ENCODE results near the gene MDFIC2. TPM values are rescaled to one million over a fixed set of nuclear protein-coding genes. Genes with fewer than 3 reads are reported as not detected.

MDFIC2 gene
- polyA plus RNA-seq (2012; rRNA removed) = not detected in 2 replicates
- polyA plus RNA-seq (2012; cell fraction: cytosol; rRNA removed) = not detected in 2 replicates
- not detected in 2 replicates for polyA plus RNA-seq (2012; cell fraction: nucleus; rRNA removed)

- WGBS (ENCODE audit: low lambda C conversion rate) = 79% methylated on average over 6 of the region's 7 CpGs
- Histone ChIP-seq H4K20me1 (ENCODE audit: insufficient read depth) (no peaks in the 10 kb centered on the region), H3K4me3 (ENCODE audit: low read depth in 2 of 2, low read length in 1 of 2) (no peak within 1 kb of the TSS), H3K9me2 (no peaks in the 10 kb centered on the region), H3K27me3 (ENCODE audit: insufficient read depth) (no peaks in the 10 kb centered on the region), H3F3A (replicated peaks; ENCODE audit: insufficient read depth) (no peaks in the 10 kb centered on the region), H2AFZ (ENCODE audit: low read depth) (no peak within 1 kb of the TSS), H3K27ac (ENCODE audit: low read depth in 2 of 2, low read length in 1 of 2) (no peak within 1 kb of the TSS), H3K4me2 (no peak within 1 kb of the TSS), H3K36me3 (replicated peaks in 1 of 2; ENCODE audit: control insufficient read depth in 1 of 2, insufficient read depth in 2 of 2, low read length in 1 of 2) (no peaks in the 10 kb centered on the region), H3K9ac (no peak within 1 kb of the TSS), H3K4me1 (ENCODE audit: control insufficient read depth in 1 of 2, insufficient read depth in 2 of 2, low read depth in 1 of 2, low read length in 1 of 2) (peaks cover 0 to 3% of the 10 kb centered on the region in 2 experiments; a peak in 2 of 4 replicates), H3K79me2 (ENCODE audit: insufficient read depth) (no peaks in the 10 kb centered on the region), H3K9me3 (no peaks in the 10 kb centered on the region)
- ChIA-PET POLR2A (no interaction called here), CTCF (interaction anchor here (0.5 to 1.6 kb wide), 3 partner anchors 11 to 248 kb away, joined by 3 read pairs; no protein-coding TSS in a partner anchor)
- no peak for DNase-seq
- TF ChIP-seq GABPA (IDR thresholded peaks at IDR 0.05; ENCODE audit: low read depth) = no peak
- no peak for TF ChIP-seq MEF2A (IDR thresholded peaks at IDR 0.05; ENCODE audit: borderline replicate concordance, low read depth)
- no peak for TF ChIP-seq SIN3A (IDR thresholded peaks at IDR 0.05; ENCODE audit: borderline replicate concordance, low read depth, low read length)
- no peak for TF ChIP-seq SMC3 (IDR thresholded peaks at IDR 0.05; ENCODE audit: low read depth, low read length)
- TF ChIP-seq, protein P1, sequence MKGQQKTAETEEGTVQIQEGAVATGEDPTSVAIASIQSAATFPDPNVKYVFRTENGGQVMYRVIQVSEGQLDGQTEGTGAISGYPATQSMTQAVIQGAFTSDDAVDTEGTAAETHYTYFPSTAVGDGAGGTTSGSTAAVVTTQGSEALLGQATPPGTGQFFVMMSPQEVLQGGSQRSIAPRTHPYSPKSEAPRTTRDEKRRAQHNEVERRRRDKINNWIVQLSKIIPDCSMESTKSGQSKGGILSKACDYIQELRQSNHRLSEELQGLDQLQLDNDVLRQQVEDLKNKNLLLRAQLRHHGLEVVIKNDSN (IDR thresholded peaks at IDR 0.05; ENCODE audit: borderline replicate concordance, low read depth) = no peak
- no peak for TF ChIP-seq JUND (IDR thresholded peaks at IDR 0.05)
- TF ChIP-seq RCOR1 (IDR thresholded peaks at IDR 0.05; ENCODE audit: low read length) = no peak
- no peak for TF ChIP-seq USF2 (IDR thresholded peaks at IDR 0.05; ENCODE audit: borderline replicate concordance, low read depth, low read length)
- TF ChIP-seq FOXJ3 (CRISPR knock-in tag; IDR thresholded peaks at IDR 0.05) = no peak
- TF ChIP-seq FOXM1 (IDR thresholded peaks at IDR 0.05; ENCODE audit: low read depth) = no peak
- no peak for TF ChIP-seq RFX5 (IDR thresholded peaks at IDR 0.05; ENCODE audit: low read length)
- TF ChIP-seq ZBTB33 (IDR thresholded peaks at IDR 0.05; ENCODE audit: borderline replicate concordance, low read depth) = no peak
- TF ChIP-seq TCF12 (IDR thresholded peaks at IDR 0.05) = no peak
- TF ChIP-seq ELF1 (IDR thresholded peaks at IDR 0.05) = no peak
- no peak for TF ChIP-seq TEAD4 (IDR thresholded peaks at IDR 0.05; ENCODE audit: borderline replicate concordance, insufficient read depth)
Observed at GRCh38 chr3:70312336-70312735, at the start of gene MDFIC2. Gene MDFIC2, minus strand, starts transcription at chr3:70312638. Its CDS starts 665 bp downstream, at chr3:70311973.

All from SK-N-SH (cell line).